LNCAP (cell line): ENCODE measurements around the gene PCDHGA7.

Experiments used
- TF ChIP-seq, protein P1 (sequence below): fragments of 450-650 bp; IDR thresholded peaks from 2 replicates; pipeline ENCODE4 v1.5.1; 2017; ENCODE audit warnings: mild to moderate bottlenecking

The PCDHGA7 gene

DNA sequence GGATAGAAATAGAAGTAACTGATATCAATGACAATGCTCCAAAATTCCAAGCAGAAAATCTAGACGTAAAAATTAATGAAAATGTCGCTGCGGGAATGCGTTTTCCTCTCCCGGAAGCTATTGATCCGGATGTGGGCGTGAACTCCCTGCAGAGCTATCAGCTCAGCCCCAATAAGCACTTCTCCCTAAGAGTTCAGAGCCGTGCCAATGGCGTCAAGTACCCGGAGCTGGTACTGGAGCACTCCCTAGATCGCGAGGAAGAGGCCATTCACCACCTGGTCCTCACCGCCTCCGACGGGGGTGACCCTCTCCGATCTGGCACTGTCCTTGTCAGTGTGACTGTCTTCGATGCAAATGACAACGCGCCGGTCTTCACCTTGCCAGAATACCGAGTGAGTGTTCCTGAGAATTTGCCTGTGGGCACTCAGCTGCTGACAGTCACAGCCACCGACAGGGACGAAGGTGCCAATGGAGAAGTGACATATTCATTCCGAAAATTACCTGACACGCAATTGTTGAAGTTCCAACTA lies 31.1 kb downstream of the PCDHGA7 start:
- TF ChIP-seq, protein P1, sequence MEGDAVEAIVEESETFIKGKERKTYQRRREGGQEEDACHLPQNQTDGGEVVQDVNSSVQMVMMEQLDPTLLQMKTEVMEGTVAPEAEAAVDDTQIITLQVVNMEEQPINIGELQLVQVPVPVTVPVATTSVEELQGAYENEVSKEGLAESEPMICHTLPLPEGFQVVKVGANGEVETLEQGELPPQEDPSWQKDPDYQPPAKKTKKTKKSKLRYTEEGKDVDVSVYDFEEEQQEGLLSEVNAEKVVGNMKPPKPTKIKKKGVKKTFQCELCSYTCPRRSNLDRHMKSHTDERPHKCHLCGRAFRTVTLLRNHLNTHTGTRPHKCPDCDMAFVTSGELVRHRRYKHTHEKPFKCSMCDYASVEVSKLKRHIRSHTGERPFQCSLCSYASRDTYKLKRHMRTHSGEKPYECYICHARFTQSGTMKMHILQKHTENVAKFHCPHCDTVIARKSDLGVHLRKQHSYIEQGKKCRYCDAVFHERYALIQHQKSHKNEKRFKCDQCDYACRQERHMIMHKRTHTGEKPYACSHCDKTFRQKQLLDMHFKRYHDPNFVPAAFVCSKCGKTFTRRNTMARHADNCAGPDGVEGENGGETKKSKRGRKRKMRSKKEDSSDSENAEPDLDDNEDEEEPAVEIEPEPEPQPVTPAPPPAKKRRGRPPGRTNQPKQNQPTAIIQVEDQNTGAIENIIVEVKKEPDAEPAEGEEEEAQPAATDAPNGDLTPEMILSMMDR, result no peak

DNA sequence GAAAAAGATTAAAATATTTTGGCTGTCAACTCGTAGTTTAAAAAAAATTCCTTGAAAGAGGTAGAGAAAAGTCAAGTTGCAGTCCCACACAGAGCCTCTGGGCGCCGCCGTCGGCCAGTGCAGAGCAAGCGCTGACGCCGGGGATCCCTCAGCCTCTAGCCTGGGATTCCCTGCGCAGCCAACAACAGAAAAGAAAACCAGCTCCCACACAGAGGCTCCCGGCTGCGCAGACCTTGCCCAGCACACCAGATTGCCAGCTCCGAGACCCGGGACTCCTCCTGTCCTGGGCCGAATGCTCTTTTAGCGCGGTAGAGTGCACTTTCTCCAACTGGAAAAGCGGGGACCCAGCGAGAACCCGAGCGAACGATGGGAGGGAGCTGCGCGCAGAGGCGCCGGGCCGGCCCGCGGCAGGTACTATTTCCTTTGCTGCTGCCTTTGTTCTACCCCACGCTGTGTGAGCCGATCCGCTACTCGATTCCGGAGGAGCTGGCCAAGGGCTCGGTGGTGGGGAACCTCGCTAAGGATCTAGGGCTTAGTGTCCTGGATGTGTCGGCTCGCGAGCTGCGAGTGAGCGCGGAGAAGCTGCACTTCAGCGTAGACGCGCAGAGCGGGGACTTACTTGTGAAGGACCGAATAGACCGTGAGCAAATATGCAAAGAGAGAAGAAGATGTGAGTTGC lies 35.1 kb downstream of the PCDHGA7 start, which contains the start of gene PCDHGB7:
Gene PCDHGB7 (plus strand): TSS at position 184 of the 679 bp plus-strand sequence. CDS start 183 bp downstream, at position 367.
- TF ChIP-seq, protein P1, result peak; percentile 36; the same call in 1 of the 2 replicates

DNA sequence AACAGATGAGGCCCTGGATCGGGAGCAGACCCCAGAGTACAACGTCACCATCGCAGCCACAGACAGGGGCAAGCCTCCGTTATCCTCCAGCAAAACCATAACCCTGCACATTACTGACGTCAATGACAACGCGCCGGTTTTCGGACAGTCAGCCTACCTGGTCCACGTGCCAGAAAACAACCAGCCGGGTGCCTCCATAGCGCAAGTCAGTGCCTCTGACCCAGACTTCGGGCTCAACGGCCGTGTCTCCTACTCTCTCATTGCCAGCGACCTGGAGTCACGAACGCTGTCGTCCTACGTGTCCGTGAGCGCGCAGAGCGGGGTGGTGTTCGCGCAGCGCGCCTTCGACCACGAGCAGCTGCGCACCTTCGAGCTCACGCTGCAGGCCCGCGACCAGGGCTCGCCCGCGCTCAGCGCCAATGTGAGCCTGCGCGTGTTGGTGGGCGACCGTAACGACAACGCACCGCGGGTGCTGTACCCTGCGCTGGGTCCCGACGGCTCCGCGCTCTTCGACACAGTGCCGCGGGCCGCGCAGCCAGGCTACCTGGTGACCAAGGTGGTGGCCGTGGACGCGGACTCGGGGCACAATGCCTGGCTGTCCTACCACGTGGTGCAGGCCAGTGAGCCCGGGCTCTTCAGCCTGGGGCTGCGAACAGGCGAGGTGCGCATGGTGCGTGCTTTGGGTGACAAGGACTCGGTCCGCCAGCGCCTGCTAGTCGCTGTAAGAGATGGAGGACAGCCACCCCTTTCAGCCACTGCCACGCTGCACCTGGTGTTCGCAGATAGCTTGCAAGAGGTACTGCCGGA lies 36.7 kb downstream of the PCDHGA7 start:
- TF ChIP-seq, protein P1, result no peak

DNA sequence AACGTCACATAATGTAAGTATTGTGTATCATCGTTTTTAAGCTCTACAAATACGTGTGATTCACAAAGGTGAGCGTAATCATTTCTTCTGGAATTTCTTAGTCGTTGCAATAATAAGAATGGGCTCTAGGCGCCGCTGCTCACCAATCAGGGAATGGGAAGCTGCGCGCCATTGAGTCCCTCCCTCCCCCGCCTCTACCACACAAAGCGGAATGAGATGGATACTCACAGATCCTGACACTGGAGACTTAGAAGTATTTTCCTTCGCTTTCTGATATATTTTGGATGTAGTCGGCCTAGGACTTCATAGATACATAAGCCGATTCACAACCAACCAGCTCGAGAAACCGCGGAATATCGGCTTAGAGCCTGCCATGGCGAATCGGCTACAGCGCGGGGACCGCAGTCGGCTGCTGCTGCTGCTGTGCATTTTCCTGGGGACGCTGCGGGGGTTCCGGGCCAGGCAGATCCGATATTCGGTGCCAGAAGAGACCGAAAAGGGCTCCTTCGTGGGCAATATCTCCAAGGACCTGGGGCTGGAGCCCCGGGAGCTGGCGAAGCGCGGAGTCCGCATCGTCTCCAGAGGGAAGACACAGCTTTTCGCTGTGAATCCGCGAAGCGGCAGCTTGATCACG lies 38.4 kb downstream of the PCDHGA7 start, which contains the start of gene PCDHGA11:
Gene PCDHGA11 (plus strand): TSS at position 197 of the 634 bp plus-strand sequence. CDS start 177 bp downstream, at position 374.
- TF ChIP-seq, protein P1, result peak; percentile 44

- TF ChIP-seq, protein P1, result no peak
Measured at GRCh38 chr5:141421489-141421855, 38.9 kb downstream of the PCDHGA7 start.

- TF ChIP-seq, protein P1, result no peak
Measured at GRCh38 chr5:141422742-141423291, 40.3 kb downstream of the PCDHGA7 start.

- TF ChIP-seq, protein P1, result no peak
Measured at GRCh38 chr5:141427783-141428426, 45.4 kb downstream of the PCDHGA7 start.
